Stimulated activated CD4-positive, alpha-beta T cell treated with anti-CD3 and anti-CD28 coated beads, TNF-alpha, amount 100 ng/mL, for 1 hour (primary cell): ENCODE data around the gene TP53BP2.
A peak's percentile ranks its signal among the peaks of the same experiment; 100 is the strongest.
"Not testable (repeated sequence)": the region's sequence is repeated elsewhere in the genome, so short reads cannot be mapped to it uniquely, and the experiment has no call there.

Experiments used
- DNase-seq, 3 donors: peaks; one replicate each; pipeline ENCODE4 v3.0.0-alpha.2; 2020; ENCODE audit warnings: low read depth in 3 of 3, low spot score in 1 of 3

TP53BP2 gene

GRCh38 chr1:223853275-223853674, 7.5 kb upstream of the TP53BP2 start:
- no peak for DNase-seq

GRCh38 chr1:223852337-223852736, 6.6 kb upstream of the TP53BP2 start:
- DNase-seq, result no peak

GRCh38 chr1:223849352-223850254, 3.9 kb upstream of the TP53BP2 start:
- DNase-seq, result no peak

- no peak for DNase-seq
Observed at GRCh38 chr1:223848536-223848935, 2.8 kb upstream of the TP53BP2 start.

- DNase-seq, result no peak
Observed at GRCh38 chr1:223847781-223848345, 2.1 kb upstream of the TP53BP2 start.

- peak in 2 of 3 donors; percentile 31 to 47 for DNase-seq
Observed at GRCh38 chr1:223845037-223845809, 524 bp downstream of the TP53BP2 start.

GRCh38 chr1:223844787-223845036, 1.0 kb downstream of the TP53BP2 start:
- peak in 1 of 3 donors; percentile 12 for DNase-seq

- no peak for DNase-seq
Observed at GRCh38 chr1:223843934-223844786, 1.6 kb downstream of the TP53BP2 start.

GRCh38 chr1:223842784-223843183, 3.0 kb downstream of the TP53BP2 start:
- DNase-seq, result no peak

GRCh38 chr1:223841977-223842623, 3.6 kb downstream of the TP53BP2 start:
- DNase-seq, result not testable (repeated sequence)

GRCh38 chr1:223840254-223840653, 5.5 kb downstream of the TP53BP2 start:
- DNase-seq, result no peak

- no peak for DNase-seq
Observed at GRCh38 chr1:223838125-223838854, 7.5 kb downstream of the TP53BP2 start.

- DNase-seq, result no peak
Observed at GRCh38 chr1:223837687-223838086, 8.1 kb downstream of the TP53BP2 start.

- no peak for DNase-seq
Observed at GRCh38 chr1:223837206-223837605, 8.5 kb downstream of the TP53BP2 start.

GRCh38 chr1:223836586-223836985, 9.2 kb downstream of the TP53BP2 start:
- no peak for DNase-seq

- DNase-seq, result no peak
Observed at GRCh38 chr1:223835754-223836153, 10.0 kb downstream of the TP53BP2 start.

GRCh38 chr1:223834660-223835263, 11.0 kb downstream of the TP53BP2 start:
- no peak for DNase-seq

- DNase-seq, result no peak
Observed at GRCh38 chr1:223833948-223834347, 11.8 kb downstream of the TP53BP2 start.

GRCh38 chr1:223832637-223832943, 13.2 kb downstream of the TP53BP2 start:
- DNase-seq, result no peak
